Middle frontal gyrus (tissue), 1 donor: ENCODE data around the gene SEPSECS.

Source experiments
- DNase-seq: peaks from one replicate; pipeline ENCODE4 v3.0.0-alpha.2; 2015; ENCODE audit warnings: low spot score; ENCODE audit errors: extremely low spot score

SEPSECS gene

DNA sequence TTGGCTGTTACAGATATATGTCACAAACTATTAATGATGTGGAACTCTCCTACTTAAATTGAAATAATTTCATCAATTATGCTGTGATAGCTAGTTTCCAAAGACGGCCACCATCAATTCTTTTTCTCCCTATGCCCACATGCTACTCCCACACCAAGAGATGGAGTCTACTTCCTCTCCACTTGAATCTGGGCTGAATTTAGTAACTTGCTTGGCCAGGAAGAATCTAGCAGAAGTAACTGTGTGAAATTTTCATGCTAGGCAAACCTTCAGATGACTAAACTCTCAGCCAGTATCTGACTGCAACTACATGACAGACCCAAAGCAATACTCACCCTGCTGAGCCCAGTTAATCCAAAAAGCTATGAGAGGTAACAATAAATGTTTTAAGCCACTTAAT, 3.2 kb downstream of the SEPSECS start:
- DNase-seq: no peak

DNA sequence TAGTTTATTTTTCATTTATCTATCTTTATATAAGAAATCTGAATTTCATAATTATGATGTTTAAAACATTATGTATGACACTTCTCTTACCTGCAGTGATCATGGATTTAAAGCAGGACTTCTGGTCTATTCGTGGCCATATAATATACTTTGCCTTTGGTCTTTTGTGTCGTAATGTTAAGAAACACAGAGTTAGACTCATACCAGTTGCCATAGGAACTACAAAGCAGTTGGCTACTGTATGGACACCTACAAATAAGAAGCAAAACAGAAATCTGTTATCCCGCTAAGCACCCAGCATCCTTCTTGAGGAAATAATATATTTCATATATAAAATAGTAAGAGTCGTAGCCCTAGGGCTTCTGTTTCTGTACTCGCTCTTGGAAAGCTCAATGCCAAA, 4.3 kb downstream of the SEPSECS start:
- no peak for DNase-seq

DNA sequence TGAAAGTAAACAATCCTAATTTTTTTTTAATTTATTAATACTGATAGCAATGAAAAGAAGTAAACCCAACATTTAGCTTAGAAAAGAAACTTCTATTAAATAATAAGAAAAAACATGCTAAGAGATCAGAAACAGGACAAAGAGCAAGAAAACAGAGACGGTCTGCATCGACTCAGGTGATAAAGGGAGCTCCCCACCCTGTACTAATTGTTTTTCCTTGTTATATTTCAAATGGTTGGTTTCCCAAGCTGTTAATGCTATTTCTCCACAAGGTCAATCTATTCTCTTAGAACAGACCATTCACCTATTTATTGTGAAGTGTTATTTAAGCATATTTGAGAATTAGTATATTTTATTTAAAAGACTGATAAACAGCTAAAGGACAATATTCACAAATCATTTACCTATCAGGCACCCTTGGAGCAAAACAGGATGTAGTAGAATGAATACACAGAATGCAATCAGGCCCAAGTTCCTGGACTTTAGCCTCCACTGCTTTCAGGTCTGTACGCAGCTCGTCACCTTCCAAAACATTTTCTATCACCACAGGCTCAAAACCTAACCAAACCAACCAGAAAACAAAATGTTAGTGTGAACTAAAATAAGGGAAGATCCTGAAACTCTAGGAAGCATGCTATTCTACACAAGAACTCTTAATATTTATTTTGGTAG, 5.5 kb downstream of the SEPSECS start:
- no peak for DNase-seq

DNA sequence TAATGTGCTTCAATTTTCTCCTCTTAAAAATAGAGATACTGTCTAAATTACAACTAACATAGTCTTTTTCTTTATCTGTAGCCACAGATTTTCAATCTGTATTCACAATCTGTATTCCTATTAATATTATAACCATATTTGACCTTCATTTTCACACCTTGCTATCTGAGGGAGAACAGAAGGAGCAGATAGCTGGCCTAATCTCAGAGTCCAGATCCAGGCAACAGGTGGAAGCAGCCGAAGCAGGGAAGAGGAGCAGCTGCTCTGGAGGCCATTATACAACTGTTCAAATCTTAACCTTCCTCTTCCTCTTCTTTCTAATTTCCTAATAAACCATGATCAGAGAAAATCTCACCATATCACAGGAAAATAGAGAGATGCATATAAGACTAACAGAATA, 14.2 kb downstream of the SEPSECS start:
- DNase-seq: no peak

DNA sequence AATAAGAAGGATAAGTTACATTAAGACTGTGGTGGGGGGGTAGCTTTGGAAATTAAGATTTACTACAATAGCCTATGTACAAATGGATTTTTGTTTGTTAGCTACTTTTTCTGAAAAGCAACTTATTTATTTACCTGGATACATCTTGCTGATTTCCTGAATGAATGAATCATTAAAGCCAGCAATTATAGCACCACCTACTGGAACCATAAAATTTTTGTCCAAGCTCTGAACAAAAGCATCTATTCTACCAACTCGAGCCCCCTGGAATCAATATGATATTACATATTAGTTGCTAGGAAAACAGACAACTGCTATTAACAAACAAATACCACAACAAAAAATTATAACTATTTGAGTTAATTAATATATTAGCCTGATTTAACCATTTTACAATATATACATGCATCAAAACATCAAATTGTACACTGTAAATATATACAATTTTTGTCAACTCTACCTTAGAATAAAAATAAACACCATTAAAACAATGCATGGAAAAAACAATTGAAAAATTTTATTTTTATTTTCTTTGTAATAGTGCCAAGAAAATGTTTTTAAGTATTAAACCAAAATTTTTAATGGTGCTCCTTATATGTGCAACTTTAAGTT, 15.3 kb downstream of the SEPSECS start:
- DNase-seq: no peak

DNA sequence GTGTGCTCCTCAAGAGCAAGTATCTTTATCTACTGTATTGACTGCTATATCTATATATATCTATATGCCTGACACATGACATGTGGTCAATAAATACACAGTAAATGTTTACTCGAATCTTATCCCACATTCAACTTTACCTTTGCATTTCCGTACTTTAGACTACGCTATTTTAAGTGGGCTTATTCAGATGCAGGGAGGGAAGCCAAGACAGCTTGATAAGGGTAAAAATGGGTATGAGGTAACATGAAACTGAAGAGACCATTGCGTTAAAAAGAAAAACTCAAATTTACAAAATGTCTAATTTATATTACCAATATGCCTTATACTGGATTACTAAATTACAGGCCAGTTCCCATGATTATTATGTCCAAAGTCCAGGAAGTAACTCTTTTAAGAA, 17.8 kb downstream of the SEPSECS start:
- DNase-seq: no peak

DNA sequence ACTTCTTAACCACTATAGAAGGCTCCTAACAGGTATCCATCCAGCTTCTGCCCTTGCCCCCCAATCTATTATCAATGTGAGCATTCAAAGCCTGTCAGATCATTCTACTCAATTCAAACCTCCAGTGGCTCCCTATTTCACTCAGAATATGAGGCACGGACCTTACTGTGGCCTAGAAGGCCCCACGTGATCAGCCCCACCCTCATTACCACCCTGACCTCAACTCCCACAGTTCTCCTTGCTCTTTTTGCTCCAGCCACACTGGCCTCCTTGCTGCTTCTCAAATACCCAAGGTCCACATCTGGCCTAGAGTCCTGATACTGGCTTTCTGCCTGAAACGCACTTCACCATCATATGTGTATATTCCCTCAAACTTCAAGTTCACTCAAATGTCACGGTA, 18.7 kb downstream of the SEPSECS start:
- no peak for DNase-seq

DNA sequence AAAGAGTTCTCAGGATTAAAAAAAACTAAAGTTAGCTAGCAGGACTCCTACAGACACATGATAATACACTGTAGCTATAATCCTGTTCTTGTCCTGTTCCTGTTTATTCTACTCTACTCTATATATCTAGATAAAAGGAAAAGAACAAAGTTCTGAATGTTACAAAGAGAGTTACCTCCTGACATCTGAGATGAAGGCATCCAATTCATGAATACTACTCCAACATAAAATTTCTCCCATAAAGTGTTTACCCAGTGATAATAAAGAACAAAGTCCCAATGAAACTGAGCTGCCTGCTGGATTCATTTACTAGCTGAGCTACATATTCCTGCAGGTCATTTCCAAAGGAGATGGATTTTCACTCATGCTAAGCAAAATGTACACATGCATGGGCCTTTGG, 27.1 kb downstream of the SEPSECS start:
- no peak for DNase-seq

DNA sequence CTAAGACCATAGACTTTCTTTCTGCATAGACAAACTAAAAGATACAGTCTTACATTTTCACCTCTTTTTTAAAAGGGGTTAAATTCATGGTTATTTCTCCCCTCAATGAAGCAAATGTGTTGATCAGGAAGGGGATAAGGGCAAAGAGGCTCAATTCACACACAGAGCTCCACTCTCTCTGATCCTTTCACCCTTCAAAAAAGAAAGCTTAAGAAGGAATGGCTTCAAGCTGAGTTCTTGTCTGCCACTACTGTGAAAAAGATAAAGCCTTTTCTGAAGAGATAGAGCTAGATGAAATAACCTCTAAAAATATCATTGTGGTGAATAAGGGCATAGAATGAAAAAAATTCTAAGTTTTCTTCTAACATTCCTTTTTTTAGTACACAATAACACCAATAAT, 28.3 kb downstream of the SEPSECS start:
- no peak for DNase-seq

DNA sequence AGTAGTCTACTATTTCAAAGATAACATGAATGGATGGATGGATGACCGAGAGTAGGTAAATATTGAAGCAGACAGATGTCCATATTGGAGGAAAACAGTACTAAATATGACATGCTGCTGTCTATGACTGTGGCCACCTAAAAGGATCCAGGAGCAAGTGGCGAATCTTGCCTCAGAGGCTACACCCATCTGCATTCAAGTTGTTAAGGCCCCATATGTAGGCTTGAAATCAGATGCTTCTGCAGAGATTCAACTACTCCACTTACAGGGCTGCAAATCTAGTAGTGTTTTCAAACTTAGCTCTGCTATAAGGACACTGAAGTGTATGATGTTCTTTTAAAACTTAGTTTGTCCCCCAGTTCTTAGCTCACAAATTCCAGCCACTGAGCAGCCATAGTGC, 28.9 kb downstream of the SEPSECS start:
- DNase-seq: no peak

DNA sequence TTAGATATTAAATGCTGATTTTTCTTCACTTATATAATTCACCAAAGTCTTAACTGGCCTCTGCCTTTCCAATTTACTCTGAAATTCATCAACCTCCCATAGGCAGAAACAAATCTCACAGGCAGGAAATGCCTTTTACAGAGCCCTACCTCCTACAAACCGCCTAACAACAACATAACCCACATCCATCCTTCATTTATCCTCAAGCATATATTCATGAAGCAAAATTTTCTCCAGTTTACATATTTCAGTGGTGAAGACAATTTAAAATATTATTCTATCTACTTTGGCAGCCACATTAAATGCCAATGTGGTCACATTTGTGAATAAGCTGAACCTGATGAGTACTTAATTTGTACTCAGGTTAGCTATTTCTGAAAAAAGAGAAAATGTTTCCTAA, 30.3 kb downstream of the SEPSECS start:
- DNase-seq: no peak

DNA sequence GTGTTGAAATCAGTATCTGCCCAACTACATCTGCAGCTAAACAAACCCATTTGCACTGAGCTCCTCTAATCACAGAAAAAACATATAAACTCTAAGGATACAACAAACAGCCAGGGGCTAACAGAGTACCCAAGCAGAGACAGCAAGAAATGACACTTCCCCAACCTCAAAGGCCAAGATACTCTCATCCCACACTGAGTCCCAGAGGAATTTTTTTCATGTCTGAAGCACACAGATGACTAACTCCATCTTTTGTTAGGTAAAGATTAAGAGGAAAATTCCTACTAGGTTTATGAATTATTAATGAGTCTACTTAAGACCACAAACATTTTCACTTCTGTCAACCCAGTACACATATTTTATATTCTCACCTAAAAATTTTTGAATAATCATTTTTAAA, 31.6 kb downstream of the SEPSECS start:
- no peak for DNase-seq

DNA sequence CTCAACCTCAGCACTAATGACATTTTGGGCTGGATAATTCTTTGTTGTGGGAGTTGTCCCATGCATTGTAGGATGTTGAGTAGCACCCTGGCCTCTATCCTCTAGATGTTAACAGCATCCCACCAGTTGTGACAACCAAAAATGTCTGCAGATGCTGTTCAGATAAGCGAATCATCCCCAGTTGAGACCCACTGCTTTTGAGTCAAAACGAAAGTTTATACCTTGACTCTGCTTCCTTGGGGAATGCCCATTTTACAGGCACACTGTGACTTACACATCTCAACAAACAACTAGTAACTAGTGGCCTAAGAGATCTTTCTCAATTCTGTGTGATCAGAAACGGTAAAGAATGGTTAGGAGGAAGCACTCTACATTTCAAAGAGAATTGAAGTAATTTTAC, 37.0 kb downstream of the SEPSECS start:
- DNase-seq: no peak

DNA sequence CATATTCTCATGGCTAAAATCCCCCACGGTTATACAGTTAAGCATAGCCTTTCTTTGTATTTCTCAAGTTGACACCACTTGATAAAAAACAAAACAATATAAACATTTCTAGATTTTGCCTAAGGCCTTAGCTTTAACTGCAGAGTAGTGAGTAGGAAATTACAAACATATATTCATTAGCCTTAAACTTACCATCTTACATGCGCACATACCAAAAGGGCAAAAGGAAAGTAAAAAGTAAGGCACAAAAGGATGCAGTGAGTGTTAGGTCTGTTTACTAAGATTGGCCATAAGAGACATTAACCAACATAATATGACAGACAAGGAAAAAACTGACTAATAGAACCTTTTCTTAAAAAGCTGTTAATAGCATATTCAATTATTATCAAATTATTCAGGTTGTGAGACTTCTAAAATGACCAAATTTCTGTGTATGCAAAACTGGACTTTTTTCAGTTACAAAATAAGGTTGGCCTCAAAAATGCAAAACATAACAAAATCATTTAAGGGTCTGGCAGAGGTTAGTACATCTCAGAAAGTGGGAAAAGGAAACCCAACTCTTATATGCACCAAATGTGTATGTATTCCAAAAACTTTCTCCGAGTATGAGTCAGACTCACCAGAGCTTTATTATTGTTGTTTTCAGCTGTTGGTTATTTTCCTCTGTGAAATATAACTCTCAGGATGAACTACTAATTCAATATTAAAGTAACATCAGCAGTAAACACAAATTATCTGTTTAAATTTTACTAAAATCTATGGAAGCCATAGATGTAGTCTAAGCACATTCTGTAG, 39.9 kb downstream of the SEPSECS start:
- no peak for DNase-seq

DNA sequence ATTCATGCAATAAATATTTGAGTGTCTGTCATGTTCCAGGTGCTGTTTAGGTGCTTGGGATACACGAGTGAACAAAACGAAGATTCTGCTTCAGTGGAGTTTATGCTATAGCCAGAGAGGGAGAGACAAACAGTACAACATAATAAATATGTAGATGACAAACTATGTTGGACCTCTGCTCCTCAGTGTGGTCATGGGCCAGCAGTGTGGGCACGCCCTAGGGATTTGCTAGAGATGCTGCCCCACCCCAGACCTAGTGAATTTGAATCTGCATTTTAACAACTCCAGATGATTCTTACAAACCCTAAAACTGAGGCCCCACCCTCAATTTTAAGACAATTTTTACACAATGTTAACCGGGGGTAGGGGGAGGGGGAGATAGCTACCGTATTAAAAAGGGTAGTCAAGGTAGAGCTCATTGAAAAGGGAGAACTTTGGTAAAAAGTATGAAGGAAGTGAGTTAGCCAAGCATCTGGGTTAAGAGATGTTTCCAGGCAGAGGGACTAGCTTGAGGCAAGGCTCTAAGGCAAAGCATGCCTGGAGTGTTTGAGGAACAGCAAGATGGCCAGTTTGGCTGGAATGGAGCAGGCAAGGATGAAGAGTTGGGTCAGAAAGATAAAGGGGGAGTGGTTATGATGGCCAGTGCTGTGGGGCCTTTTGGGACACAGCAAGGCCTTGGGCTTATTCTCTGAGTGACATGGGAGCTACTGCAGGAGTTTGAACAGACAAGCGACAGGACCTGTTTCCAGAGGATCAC, 42.4 kb downstream of the SEPSECS start:
- DNase-seq: no peak

DNA sequence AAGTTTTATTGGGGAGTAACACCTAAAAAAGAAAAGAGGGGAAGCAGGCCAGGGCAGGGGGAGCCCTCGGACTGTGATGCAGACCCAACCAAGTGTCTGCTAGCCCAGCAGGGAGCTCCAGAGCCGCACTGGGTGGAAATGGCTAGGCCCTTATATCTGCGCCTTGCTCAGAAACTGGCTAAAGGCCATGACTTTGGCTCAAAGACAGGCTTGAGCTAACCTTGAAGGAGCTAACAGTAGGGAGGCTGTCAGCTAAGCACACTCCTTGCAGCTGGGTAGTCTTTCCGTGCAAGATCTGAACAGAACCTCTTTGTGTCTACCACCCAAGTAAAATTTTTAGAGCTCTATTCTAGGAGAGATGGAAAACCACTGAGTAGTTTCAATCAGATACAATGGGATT, 43.0 kb downstream of the SEPSECS start:
- no peak for DNase-seq

DNA sequence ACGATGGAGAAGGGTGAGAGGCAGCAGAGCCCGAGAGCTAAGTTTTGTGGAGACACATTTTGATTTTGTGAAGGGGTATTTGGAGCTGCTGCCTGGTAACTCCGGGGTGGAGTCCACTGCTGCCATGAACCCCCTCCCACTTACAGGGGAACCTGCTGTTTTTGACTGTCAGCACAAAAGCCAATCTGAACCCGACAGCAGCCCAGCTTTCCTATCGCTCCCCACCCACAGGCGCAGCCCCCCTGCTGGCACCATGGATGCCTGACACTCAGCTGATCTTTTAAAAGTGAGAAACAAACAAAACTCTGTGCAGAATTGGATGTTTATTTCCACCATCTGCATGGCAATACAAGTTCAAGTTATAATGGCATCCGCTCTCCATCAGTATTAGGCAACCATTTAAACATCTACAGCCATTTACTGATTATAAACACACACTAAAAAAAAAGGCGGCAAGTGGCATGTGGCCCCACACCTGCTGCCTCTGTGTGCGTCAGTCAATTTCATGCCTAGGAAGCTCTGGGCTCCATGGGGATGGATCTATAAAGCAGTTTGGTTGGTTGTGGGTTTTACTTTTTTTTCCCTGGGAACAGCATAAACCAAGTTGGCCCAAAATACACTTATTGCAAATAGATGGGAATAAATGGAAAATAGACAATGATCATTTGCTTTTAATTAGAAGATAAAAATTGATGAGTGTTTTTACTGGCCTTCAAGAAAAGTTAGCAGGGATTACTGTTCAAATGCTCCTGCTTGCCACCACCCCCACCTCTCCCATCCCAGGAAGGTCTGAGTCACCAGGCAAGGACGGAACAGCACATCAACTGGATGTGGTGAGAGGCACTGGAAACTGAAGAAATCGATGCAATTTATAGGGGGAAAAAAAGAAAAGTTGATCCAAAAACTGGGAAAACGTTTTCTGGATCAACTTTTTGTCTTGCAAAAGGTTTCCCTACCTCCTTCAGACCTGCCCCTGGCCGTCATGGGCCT, 46.0 kb downstream of the SEPSECS start:
- DNase-seq: no peak

DNA sequence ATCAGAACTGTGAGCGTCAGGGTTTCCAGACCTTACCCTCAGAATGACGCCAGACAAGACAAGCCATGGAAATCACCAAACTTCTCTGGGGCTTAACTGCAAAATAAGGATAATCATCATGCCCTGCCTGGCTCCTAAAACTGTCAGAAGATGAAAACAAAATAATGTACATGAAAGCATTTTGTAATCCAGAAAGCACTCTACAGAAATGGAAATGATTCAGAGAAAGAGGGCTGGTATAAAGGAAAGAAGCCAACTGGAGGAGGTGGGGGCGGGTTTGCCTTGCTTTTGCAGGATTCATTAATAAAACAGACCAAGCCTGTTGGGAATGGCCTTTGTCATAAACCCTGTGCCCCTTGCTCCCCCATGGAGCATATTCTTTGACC, 47.3 kb downstream of the SEPSECS start:
- DNase-seq: no peak

DNA sequence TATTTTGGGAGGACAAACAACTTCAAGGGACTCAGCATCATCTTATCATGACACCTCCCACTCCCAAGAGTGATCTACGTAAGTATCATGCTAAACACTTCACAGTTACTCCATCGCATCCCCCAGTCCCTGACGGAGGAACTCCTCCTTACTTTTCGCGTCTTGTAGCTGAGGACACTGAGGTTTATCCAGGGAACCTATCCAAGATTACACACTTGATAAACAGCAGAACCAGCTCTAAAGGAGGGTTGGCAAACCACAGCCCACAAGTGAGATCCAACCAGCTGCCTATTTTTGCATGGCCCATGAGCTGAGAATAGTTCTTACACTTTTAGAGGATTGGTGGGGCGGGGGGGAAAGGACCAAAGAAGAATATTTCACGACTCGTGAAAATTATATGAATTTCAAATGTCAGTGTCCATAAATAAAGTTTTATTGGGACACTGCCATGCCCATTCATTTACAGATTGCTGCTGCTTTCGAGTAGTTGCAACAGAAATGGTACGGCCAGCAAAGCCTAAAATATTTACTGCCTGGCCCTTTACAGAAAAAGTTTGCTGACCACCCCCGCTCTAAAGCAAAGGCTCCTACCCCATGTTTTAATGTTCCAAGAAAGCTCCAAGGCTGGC, 47.8 kb downstream of the SEPSECS start:
- peak; percentile 44 for DNase-seq

DNA sequence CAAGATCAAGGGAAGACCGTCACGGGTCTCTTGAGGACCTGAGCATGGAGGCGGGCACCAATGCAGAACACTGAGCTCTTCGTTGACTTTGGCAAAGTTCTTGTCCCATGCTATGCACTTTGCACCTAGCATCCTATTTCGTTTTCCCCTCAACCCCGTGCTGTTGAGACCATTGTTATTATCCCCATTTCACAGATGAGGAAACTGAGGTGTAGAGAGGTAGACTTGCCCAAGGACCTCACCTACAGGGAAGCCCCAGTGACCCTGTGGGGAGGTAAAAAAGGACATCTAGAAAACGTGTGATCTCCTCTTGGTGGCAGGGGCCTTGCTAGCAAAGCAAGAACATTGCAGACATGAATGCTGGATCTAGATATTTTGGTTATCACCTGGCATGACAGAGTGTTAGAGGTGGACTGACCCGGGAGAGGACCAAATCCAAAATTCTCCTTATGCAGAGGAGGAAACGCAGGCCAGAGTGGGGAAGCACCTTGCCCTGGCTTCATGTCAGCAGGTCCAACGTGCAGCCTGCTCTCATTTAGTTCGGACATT, 48.5 kb downstream of the SEPSECS start:
- DNase-seq: no peak
